ENCODE data around the gene CXXC5. TPM values are rescaled to one million over a fixed set of nuclear protein-coding genes. Genes with fewer than 3 reads are reported as not detected.
A peak's percentile ranks its signal among the peaks of the same experiment; 100 is the strongest.

The CXXC5 gene
- total RNA-seq, 1 experiment from 2014 or later: 97.2 TPM

- no peak for TF ChIP-seq AFF4 (CRISPR knock-in tag; IDR thresholded peaks at IDR 0.05; ENCODE audit: borderline replicate concordance)
- TF ChIP-seq GTF2I (CRISPR knock-in tag; conservative IDR thresholded peaks at IDR 0.05): no peak
- TF ChIP-seq ZNF425 (CRISPR knock-in tag; conservative IDR thresholded peaks at IDR 0.05): no peak
- no peak for TF ChIP-seq ZNF671 (CRISPR knock-in tag; IDR thresholded peaks at IDR 0.05)
- TF ChIP-seq E2F4 (CRISPR knock-in tag; IDR thresholded peaks at IDR 0.05; ENCODE audit: borderline replicate concordance, low read depth): no peak
Measured at GRCh38 chr5:139636975-139637408, 11.2 kb upstream of the CXXC5 start (continued).

- Mint-ChIP-seq H3K36me3 (no peaks in the 10 kb centered on the region), H3K4me3 (peak overlapping the region; percentile 64), H3K4me1 (peaks cover 82% of the 10 kb centered on the region), H3K27me3 (ENCODE audit: low read depth) (no peaks in the 10 kb centered on the region), H3K9me3 (no peaks in the 10 kb centered on the region), H3K27ac (peak overlapping the region; percentile 93)
- POLR2A ChIA-PET: interaction anchor here (1.0 to 4.8 kb wide), 8 partner anchors 11 to 110 kb away, joined by 3 to 54 read pairs (median 4); partner anchors contain the start of gene CXXC5
- ATAC-seq (peak; percentile 38), DNase-seq (ENCODE audit: low spot score) (peak; percentile 79)
- CTCF ChIA-PET: interaction anchor here (0.6 to 12.0 kb wide), 18 partner anchors 13 to 331 kb away, joined by 3 to 247 read pairs (median 6); partner anchors contain the start of gene CXXC5
- no peak for TF ChIP-seq JAZF1 (CRISPR knock-in tag; IDR thresholded peaks at IDR 0.05)
- TF ChIP-seq ZNF281 (CRISPR knock-in tag; IDR thresholded peaks at IDR 0.05): no peak
- no peak for TF ChIP-seq ZNF263 (CRISPR knock-in tag; IDR thresholded peaks at IDR 0.05; ENCODE audit: low read depth)
- no peak for TF ChIP-seq ZNF219 (CRISPR knock-in tag; IDR thresholded peaks at IDR 0.05; ENCODE audit: borderline replicate concordance)
- peak; percentile 41 for TF ChIP-seq FOXK1 (CRISPR knock-in tag; IDR thresholded peaks at IDR 0.05)
- 0 out of 2 replicates have a peak, but pooled peaks have one; percentile 57 for TF ChIP-seq ZNF416 (CRISPR knock-in tag; IDR thresholded peaks at IDR 0.05)
- peak; percentile 49; the same call in 1 of the 2 replicates for TF ChIP-seq MAX (CRISPR knock-in tag; IDR thresholded peaks at IDR 0.05)
- peak; percentile 99 for TF ChIP-seq PRDM15 (CRISPR knock-in tag; IDR thresholded peaks at IDR 0.05)
- peak; percentile 84; the same call in 1 of the 2 replicates for TF ChIP-seq MYBL2 (CRISPR knock-in tag; IDR thresholded peaks at IDR 0.05)
- no peak for TF ChIP-seq MXD4 (CRISPR knock-in tag; IDR thresholded peaks at IDR 0.05; ENCODE audit: borderline replicate concordance)
- no peak for TF ChIP-seq ATF6 (CRISPR knock-in tag; IDR thresholded peaks at IDR 0.05)
Measured at GRCh38 chr5:139637438-139638089, 10.6 kb upstream of the CXXC5 start.
